GM13977 (cell line): Measurements from ENCODE around the gene CFDP1.

Source experiments
- DNase-seq: peaks from one replicate; pipeline ENCODE4 v3.0.0; 2012; ENCODE audit warnings: low spot score
- CTCF ChIP-seq: IDR thresholded peaks from 2 replicates; pipeline ENCODE4 v1.5.1; 2012; ENCODE audit warnings: mild to moderate bottlenecking, control low read depth; ENCODE audit not compliant: insufficient read depth; ENCODE audit errors: extremely low read depth, missing control alignments
- in situ Hi-C: fragments of 300-500 bp; cut with MboI; formaldehyde crosslinking; loops from one replicate; pipeline ENCODE4 v1.12.0; 2022; ENCODE audit warnings: low sequenced_read_pairs, low pct_unique_long_range_greater_than_20kb, mixed read lengths, inconsistent platforms; ENCODE audit not compliant: unreplicated experiment

Gene CFDP1

DNA sequence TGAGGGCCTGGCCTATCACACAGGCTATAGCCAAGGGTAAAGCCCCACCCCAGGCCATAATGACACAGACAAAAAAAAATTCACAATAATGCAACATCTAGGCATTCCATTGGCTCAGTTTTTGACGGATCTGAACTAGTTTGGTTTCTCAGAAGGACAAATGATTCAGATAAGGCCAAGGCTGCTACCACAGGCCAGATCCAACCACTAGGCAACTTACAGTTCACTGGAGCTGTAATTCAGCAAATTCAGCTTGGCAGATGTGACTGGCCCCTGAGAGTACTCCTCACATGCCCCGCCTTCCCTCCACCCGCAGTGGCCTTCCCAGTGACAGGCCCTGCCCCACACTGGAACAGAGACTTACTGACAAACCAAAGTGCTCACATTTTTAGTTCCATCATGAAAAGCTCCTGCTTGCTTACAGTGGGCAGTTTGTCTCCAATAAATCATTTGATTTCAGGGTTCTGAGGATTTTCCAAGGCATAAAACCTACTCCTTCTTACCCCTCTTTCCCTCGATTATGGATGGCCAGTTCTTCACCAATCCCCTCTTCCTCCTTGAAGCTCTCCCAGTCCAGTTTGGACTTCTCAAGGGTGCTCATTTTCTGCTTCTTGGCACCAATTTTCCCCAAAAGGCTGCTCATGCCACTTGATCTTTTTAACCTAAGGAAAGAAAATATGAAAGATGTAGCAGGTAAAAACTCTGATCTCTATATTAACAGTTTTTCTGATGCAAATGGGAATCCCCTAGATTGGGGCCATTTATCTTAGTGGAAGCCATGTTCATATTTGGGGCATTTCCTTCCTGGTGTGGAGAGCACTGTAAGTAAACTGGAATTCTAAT is 128.6 kb downstream of the CFDP1 start:
- no peak for DNase-seq
- in situ Hi-C loops: no loop called here
- no peak for TF ChIP-seq CTCF

DNA sequence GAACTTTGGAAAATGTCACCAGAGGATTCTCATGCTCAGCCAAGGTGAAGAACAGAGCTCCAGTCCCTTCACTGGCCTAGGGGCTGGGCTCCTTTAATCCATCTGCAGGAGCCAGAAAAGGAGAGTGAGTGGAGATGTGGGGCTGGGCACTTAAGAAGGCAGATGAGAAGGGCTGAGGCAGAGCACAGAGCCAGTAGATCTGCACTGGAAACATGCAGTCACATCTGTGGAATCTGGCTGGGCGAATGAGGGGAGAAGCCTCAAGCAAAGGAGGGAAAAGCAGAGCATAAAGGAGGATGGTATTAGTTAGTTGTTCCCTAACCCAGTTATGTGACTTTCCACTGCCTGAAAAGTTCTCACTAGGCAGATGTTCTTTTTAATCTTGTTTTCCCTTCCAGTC is 131.5 kb downstream of the CFDP1 start:
- TF ChIP-seq CTCF: no peak
- in situ Hi-C loops: no loop called here
- DNase-seq: no peak

GRCh38 chr16:75298267-75298666 is 135.0 kb downstream of the CFDP1 start:
- no peak for DNase-seq
- TF ChIP-seq CTCF: no peak
- in situ Hi-C loops: no loop called here

DNA sequence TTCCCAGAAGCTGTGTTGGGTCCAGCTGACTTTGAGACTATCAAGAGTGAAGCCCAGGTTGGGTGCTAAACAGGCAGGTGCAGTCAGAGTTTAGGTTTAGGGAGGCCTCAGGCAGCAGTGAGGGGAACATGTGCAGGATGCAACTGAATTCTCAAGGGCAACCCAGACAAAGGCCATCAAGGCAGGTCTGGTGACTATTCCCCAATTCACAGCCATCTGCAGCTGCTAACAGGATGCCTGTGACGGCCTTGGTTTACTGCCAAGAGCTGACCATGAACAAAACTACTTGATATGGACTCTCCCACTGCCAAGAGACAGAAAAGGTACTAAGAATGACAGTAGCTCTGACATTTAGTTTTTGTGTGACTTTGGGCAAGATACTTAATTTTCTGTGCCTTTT is 136.7 kb downstream of the CFDP1 start:
- TF ChIP-seq CTCF: no peak
- no peak for DNase-seq
- in situ Hi-C loops: no loop called here

- no peak for TF ChIP-seq CTCF
Observed at GRCh38 chr16:75294773-75295459, 138.4 kb downstream of the CFDP1 start.

DNA sequence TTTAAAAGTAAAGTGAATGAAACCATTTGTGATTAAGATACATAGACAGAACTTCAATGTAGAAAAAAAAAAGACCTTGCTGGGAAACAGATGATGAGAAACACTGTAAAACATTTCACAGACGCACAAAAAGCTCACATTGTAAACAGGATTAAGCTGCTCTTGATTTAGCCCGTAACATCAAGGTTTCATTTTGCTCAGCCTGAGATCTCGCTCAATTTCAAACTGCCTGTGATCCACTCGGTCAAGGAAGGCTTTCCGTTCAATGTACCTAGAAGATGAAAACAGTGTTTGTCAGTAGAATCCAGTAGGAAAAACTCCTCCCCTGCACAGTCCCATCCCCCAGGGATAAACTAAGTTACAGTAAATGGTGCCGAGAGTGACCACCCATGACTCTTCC is 139.5 kb downstream of the CFDP1 start:
- TF ChIP-seq CTCF: no peak
- no peak for DNase-seq

More at GRCh38 chr16:75294773-75295459, 138.4 kb downstream of the CFDP1 start:
- DNase-seq: no peak
- in situ Hi-C loops: no loop called here

More for the DNA sequence above, 139.5 kb downstream of the CFDP1 start:
- in situ Hi-C loops: no loop called here
